ENCODE results near the gene APLF. TPM values are rescaled to one million over a fixed set of nuclear protein-coding genes. Genes with fewer than 3 reads are reported as not detected.

The APLF gene
- total RNA-seq, 1 donor from 2014 or later, result 6.4 TPM

- ATAC-seq (ENCODE audit: low read depth) (no peak), DNase-seq (no peak)
- Mint-ChIP-seq H3K4me1 (peaks cover 28% of the 10 kb centered on the region), H3K36me3 (ENCODE audit: low read depth) (no peaks in the 10 kb centered on the region), H3K4me3 (no peak overlapping the region), H3K27me3 (no peaks in the 10 kb centered on the region), H3K27ac (no peak overlapping the region), H3K9me3 (no peaks in the 10 kb centered on the region)
- intact Hi-C loops (cut with micrococcal nuclease), result no loop called here
- no peak for TF ChIP-seq CTCF (IDR thresholded peaks at IDR 0.05)
- ChIA-PET CTCF (interaction anchor here (0.9 to 3.0 kb wide), 2 partner anchors 10 to 32 kb away, joined by 3 to 13 read pairs; no protein-coding TSS in a partner anchor), POLR2A (interaction anchor here (0.7 kb wide), 1 partner anchor 36 kb away, joined by 3 read pairs; the partner anchor contains the start of genes APLF and FBXO48)
Measured at GRCh38 chr2:68431316-68431972, 35.9 kb upstream of the APLF start.

- POLR2A ChIA-PET, result no interaction called here
- intact Hi-C loops (cut with micrococcal nuclease), result loop anchor here (1.0 kb wide), 1 partner anchor 9 kb away; no protein-coding TSS in a partner anchor
- no peak for TF ChIP-seq CTCF (IDR thresholded peaks at IDR 0.05)
- CTCF ChIA-PET, result interaction anchor here (3.0 kb wide), 1 partner anchor 8 kb away, joined by 13 read pairs; no protein-coding TSS in a partner anchor
- H3K27me3 Mint-ChIP-seq, result no peaks in the 10 kb centered on the region
- H3K27ac Mint-ChIP-seq, result no peak overlapping the region
- ATAC-seq (ENCODE audit: low read depth) (no peak), DNase-seq (no peak)
- H3K36me3 Mint-ChIP-seq (ENCODE audit: low read depth), result no peaks in the 10 kb centered on the region
- peaks cover 43% of the 10 kb centered on the region for H3K4me1 Mint-ChIP-seq
- no peak overlapping the region for H3K4me3 Mint-ChIP-seq
- H3K9me3 Mint-ChIP-seq, result no peaks in the 10 kb centered on the region
Measured at GRCh38 chr2:68432696-68433658, 34.4 kb upstream of the APLF start.

GRCh38 chr2:68434981-68435380, 32.4 kb upstream of the APLF start:
- Mint-ChIP-seq H3K27me3 (no peaks in the 10 kb centered on the region), H3K27ac (no peak overlapping the region), H3K4me1 (peaks cover 56% of the 10 kb centered on the region), H3K4me3 (no peak overlapping the region), H3K36me3 (ENCODE audit: low read depth) (no peaks in the 10 kb centered on the region), H3K9me3 (no peaks in the 10 kb centered on the region)
- ChIA-PET POLR2A (no interaction called here), CTCF (no interaction called here)
- TF ChIP-seq CTCF (IDR thresholded peaks at IDR 0.05), result no peak
- DNase-seq (no peak), ATAC-seq (ENCODE audit: low read depth) (peak; percentile 52)
- intact Hi-C loops (cut with micrococcal nuclease), result no loop called here

GRCh38 chr2:68435615-68436014, 31.8 kb upstream of the APLF start:
- no peak overlapping the region for H3K27ac Mint-ChIP-seq
- intact Hi-C loops (cut with micrococcal nuclease), result no loop called here
- H3K4me3 Mint-ChIP-seq, result no peak overlapping the region
- H3K4me1 Mint-ChIP-seq, result peaks cover 59% of the 10 kb centered on the region
- POLR2A ChIA-PET, result interaction anchor here (1.2 to 1.3 kb wide), 2 partner anchors 9 to 394 kb away, joined by 3 to 5 read pairs; no protein-coding TSS in a partner anchor
- no peak for DNase-seq
- ATAC-seq (ENCODE audit: low read depth), result no peak
- H3K9me3 Mint-ChIP-seq, result no peaks in the 10 kb centered on the region
- H3K36me3 Mint-ChIP-seq (ENCODE audit: low read depth), result peaks cover 1% of the 10 kb centered on the region
- H3K27me3 Mint-ChIP-seq, result no peaks in the 10 kb centered on the region
- CTCF ChIA-PET, result interaction anchor here (1.2 kb wide), 1 partner anchor 313 kb away, joined by 3 read pairs; no protein-coding TSS in a partner anchor
- no peak for TF ChIP-seq CTCF (IDR thresholded peaks at IDR 0.05)
